GM18505 (cell line): Measurements from ENCODE around the gene PCDHA10.

Experiments
- ATAC-seq: cut with Tn5 transposase; IDR thresholded peaks from one replicate; pipeline ENCODE4 v1.9.1; 2021; ENCODE audit not compliant: unreplicated experiment
- POLR2A ChIP-seq: IDR thresholded peaks from 4 replicates; pipeline ENCODE4 v1.6.1; 2011; ENCODE audit warnings: borderline replicate concordance; ENCODE audit not compliant: insufficient read depth, insufficient read length; ENCODE audit errors: extremely low read depth

Gene PCDHA10

GRCh38 chr5:140883927-140884697, 28.4 kb downstream of the PCDHA10 start:
- no peak for TF ChIP-seq POLR2A
- no peak for ATAC-seq

- no peak for TF ChIP-seq POLR2A
- no peak for ATAC-seq
Observed at GRCh38 chr5:140916325-140916724, 60.6 kb downstream of the PCDHA10 start.
